Measurements from ENCODE around the gene PRR12.

Gene PRR12

GRCh38 chr19:49564616-49565045 is 26.4 kb upstream of the PRR12 start:
- in situ Hi-C loops (cut with MboI; ENCODE audit: low sequenced_read_pairs): no loop called here

DNA sequence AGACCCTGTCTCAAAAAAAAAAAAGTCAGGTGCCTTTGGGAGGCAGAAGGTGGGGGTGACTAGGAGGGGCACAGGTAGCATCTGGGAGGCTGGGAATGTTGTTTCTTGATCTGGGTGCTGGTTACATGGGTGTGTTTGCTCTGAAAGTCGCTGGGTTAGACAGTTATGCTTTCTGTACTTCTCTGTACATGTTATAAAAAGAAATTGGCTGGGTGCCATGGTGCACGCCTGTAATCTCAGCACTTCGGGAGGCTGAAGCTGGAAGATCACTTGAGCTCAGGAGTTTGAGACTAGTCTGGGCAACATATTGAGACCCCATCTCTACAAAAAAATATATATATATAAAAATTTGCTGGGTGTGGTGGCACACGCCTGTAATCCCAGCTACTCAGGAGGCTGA is 25.7 kb upstream of the PRR12 start:
- in situ Hi-C loops (cut with MboI; ENCODE audit: low sequenced_read_pairs): no loop called here

- in situ Hi-C loops (cut with MboI; ENCODE audit: low sequenced_read_pairs): no loop called here
Observed at GRCh38 chr19:49566302-49566701, 24.7 kb upstream of the PRR12 start.

GRCh38 chr19:49567861-49568441 is 23.0 kb upstream of the PRR12 start:
- in situ Hi-C loops (cut with MboI; ENCODE audit: low sequenced_read_pairs): no loop called here

GRCh38 chr19:49570138-49570856 is 20.7 kb upstream of the PRR12 start:
- in situ Hi-C loops (cut with MboI; ENCODE audit: low sequenced_read_pairs): no loop called here

DNA sequence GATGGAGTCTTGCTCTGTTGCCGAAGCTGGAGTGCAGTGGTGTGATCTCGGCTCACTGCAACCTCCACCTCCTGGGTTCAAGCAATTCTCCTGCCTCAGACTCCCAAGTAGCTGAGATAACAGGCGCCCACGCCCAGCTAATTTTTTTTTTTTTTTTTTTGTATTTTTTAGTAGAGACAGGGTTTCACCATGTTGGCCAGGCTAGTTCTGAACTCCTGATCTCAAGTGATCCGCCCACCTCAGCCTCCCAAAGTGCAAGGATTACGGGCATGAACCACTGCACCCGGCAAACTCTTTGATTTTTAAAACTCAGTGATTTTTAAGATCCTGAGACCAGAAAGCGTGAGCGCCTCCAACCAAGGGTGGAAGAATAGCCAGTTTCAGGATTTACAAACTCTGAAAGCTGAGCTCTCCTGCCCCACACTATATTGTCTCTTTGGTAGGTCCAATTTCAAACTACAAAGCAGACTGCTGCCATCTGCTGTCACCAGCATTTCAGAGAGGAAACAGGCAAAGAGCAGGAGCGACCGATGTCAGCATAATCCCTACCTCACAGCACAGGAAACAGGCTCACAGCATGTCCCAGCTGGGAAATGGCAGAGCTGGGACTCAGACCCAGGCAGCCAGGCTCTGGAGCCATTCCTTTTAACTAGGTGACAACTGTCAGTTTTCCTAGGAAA is 19.8 kb upstream of the PRR12 start:
- in situ Hi-C loops (cut with MboI; ENCODE audit: low sequenced_read_pairs): no loop called here

DNA sequence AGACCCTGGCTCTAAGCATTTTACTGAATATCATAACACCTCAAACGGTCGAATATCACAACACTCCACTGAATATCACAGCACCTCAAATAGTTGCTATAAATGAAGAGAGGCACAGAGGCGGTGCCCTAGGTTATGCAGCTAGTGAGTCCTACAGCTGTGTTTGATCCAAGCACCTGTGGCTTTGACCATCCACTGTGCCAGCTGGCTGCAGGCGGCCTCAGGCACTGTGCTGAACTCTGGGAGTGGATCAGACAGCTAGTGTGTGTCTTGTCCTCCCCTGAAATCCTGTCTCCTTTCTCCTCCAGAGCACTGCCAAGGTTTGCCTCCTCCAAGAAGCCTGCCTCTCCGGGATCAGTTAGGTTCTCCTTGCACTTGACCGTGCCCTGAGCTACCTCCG is 18.0 kb upstream of the PRR12 start:
- in situ Hi-C loops (cut with MboI; ENCODE audit: low sequenced_read_pairs): no loop called here

- in situ Hi-C loops (cut with MboI; ENCODE audit: low sequenced_read_pairs): no loop called here
Observed at GRCh38 chr19:49573425-49573824, 17.6 kb upstream of the PRR12 start.

- in situ Hi-C loops (cut with MboI; ENCODE audit: low sequenced_read_pairs): no loop called here
Observed at GRCh38 chr19:49574206-49574755, 16.7 kb upstream of the PRR12 start.

GRCh38 chr19:49579193-49579592 is 11.8 kb upstream of the PRR12 start:
- in situ Hi-C loops (cut with MboI; ENCODE audit: low sequenced_read_pairs): no loop called here

GRCh38 chr19:49579947-49580263 is 11.1 kb upstream of the PRR12 start:
- in situ Hi-C loops (cut with MboI; ENCODE audit: low sequenced_read_pairs): no loop called here

DNA sequence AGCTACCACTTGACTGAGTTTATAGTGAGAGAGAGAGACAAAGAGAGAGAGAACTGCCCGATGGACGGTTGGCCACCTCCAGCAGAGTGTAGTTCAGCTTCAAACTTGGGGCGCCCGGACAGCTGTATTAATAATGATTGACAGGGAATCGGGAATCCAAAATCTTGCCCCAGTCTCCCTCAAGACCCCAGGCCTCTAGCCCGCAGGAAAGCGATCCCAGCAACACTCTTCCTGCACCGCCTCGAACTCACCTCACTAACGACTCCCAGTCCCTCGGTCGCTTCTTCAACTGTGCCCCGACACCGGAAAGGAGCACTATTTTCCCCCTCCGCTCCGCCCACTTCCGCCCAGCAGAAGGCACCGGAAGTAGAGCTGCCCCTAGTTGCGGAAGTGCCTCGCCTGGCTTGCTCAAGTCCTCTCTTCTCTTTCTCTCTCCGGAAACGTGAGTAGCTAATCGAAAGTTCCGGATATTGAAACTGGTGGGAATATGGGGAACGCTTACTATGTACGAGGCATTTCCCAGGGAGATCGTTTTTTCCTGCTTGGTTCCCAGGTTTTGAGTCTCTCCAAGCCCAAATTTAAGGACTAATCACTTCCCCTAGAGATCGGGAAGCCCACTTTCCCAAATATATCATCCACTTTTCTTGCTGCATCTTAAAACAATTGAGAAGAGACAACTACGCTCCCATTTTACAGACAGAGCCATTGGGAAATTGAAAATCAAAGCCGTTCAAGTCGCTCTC is 10.5 kb upstream of the PRR12 start, which contains the start of gene NOSIP:
Gene NOSIP, minus strand, starts transcription at position 293 of the 743 bp plus-strand sequence. CDS start 19,865 bp downstream, outside the sequence.
- in situ Hi-C loops (cut with MboI; ENCODE audit: low sequenced_read_pairs): no loop called here

- in situ Hi-C loops (cut with MboI; ENCODE audit: low sequenced_read_pairs): no loop called here
Observed at GRCh38 chr19:49581007-49581508, 9.9 kb upstream of the PRR12 start, which contains the start of gene PRRG2. Gene PRRG2, plus strand, starts transcription at chr19:49581316. Its CDS starts 1,904 bp downstream, at chr19:49583220.

GRCh38 chr19:49583239-49583638 is 7.7 kb upstream of the PRR12 start:
- in situ Hi-C loops (cut with MboI; ENCODE audit: low sequenced_read_pairs): no loop called here

DNA sequence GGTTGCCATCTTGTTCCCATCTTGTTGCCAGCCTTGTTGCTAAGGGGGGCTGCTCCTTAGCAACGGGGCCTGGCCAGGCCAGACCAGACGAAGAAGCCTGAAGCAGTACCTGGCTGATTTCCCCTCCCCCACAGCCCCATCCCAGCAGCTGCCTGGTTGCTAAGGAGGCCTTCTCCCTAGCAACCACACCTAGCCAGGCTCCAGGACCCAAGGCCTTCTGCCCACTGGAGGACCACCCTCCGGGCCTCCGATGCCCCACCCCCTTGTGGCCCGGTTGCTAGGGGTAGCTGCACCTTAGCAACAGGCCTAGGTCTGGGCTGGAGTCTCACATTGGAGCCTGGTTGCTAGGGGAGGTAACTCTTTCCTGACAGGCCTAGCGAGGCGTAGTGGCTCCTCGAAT is 6.0 kb upstream of the PRR12 start:
- in situ Hi-C loops (cut with MboI; ENCODE audit: low sequenced_read_pairs): no loop called here

DNA sequence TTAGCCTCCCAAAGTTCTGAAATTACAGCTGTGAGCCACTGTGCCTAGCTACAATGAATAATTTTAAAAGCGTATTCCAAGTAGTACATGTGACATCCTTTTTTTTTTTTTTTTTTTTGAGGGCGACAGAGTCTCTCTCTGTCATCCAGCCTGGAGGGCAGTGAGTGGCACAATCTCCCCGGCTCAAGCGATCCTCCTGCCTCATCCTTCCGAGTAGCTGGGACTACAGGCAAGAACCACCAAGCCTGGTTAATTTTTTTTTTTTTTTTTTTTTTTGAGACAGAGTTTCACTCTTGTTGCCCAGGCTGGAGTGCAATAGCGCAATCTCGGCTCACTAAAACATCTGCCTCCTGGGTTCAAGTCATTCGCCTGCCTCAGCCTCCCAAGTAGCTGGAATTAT is 3.8 kb upstream of the PRR12 start:
- in situ Hi-C loops (cut with MboI; ENCODE audit: low sequenced_read_pairs): no loop called here

DNA sequence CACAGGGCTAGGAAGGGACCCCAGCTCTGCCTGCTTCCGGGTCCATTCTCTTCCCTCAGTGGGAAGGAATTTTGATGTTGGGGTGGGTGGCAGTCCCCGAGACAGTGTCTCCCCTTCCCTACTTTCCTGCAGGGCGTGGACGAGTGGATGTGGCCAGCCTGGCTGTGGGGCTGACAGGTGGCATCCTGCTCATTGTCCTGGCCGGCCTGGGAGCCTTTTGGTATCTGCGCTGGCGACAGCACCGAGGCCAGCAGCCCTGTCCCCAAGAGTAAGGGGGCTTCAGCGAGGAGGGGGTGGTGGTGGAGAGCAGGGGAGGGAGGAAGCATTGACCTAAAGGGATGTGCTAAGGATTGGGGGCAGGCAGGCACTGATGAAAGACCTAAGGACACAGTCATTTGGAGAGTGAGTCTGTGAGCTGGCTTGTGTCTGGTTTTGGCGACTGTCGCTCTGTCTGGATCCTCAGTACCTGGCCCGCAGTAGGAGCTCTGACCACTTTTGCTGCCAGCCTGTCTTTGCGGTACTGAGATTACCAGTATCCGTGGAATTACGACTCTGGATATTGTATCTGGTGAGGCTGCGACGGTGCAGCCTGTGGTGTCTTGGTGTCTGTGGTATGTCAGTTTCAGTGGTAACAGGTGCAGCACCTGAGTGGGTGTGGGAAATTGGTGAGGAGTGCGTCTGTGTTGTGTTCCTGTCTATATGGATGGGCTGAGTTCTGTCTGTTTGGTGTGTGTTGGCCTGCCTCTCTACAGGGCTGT is 2.4 kb upstream of the PRR12 start:
- in situ Hi-C loops (cut with MboI; ENCODE audit: low sequenced_read_pairs): no loop called here

- in situ Hi-C loops (cut with MboI; ENCODE audit: low sequenced_read_pairs): no loop called here
Observed at GRCh38 chr19:49589502-49589905, 1.5 kb upstream of the PRR12 start.

- in situ Hi-C loops (cut with MboI; ENCODE audit: low sequenced_read_pairs): no loop called here
Observed at GRCh38 chr19:49590071-49590970, 661 bp upstream of the PRR12 start.

Data from HL-60/S4 (cell line).